IPS-18c (cell line): ENCODE results near the gene SLC35E4.
A peak's percentile ranks its signal among the peaks of the same experiment; 100 is the strongest.
"Not testable (repeated sequence)": the region's sequence is repeated elsewhere in the genome, so short reads cannot be mapped to it uniquely, and the experiment has no call there.

Source experiments
- H3K4me3 ChIP-seq: 2 replicates; pipeline ENCODE4 v1.7.0; 2013; ENCODE audit warnings: low read depth, mild to moderate bottlenecking, low read length, moderate library complexity; ENCODE audit not compliant: insufficient read depth
- H3K9me3 ChIP-seq: one replicate; pipeline ENCODE4 v1.6.1; 2013; ENCODE audit warnings: mild to moderate bottlenecking, low read length, moderate library complexity; ENCODE audit not compliant: control insufficient read depth, insufficient read depth

SLC35E4 gene

GRCh38 chr22:30667494-30668385, 32.2 kb downstream of the SLC35E4 start, which contains the start of gene DUSP18:
DUSP18 (minus strand) TSS chr22:30667875; CDS start chr22:30664003, 3,872 bp downstream.
- no peaks in the 10 kb centered on the region for H3K9me3 ChIP-seq
- peak within 1 kb of the TSS; percentile 89 for H3K4me3 ChIP-seq

DNA sequence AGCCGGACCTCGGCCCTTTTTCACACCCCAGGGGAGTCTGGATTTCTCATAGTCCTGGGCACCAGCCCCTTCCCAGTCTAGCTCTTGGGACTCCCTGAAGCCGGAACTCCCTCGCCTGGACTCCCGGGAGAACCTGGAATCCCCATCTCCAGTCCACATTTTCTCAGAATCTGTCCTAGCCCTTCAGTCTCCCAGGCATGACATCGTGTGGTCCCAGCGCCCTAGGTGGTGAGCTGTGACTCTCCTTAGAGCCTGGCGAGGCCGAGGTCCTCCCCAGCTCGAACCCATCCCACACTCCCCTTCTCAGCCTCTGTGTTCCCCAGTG, 32.8 kb downstream of the SLC35E4 start:
- no peaks in the 10 kb centered on the region for H3K9me3 ChIP-seq

DNA sequence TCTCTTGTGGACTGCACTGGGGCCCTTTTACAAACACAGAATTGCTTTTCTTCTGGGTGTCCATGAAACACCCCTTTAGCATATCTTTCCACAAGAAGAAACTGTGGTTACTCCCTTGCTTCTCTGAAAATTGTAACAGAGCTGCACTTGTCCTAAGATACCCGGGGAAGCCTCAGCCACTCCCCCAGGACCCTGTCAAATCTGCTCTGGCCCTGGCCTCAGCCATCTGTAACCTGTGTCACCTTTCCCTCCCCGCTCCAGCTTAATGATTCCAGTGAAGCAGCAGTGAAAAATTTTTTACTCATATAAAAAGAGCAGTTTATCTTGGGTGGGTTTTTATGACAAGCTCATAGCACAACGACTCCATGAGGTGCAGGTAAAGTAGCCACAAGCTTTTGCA, 35.5 kb downstream of the SLC35E4 start:
- Histone ChIP-seq H3K4me3 (no peak overlapping the region), H3K9me3 (no peaks in the 10 kb centered on the region)

More for the DNA sequence above, 32.8 kb downstream of the SLC35E4 start:
- H3K4me3 ChIP-seq: peak overlapping the region; percentile 89

DNA sequence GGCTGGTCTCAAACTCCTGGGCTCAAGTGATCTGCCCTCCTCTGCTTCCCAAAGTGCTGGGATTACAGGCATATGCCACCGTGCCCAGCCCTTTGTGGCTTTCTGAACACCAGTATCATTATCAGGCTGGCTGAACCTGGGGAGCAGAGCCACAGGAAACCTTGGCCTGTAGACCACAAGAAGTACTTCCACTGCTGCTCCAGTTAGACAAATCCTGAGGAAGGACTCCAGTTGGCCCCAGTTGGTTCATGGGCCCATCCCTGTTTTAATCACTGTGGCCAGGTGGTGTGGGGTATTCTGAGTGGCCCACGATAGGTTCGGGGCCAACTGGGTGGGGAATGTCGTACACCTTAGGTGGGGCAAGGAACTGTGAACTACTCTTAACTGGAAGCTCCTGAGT, 37.6 kb downstream of the SLC35E4 start:
- Histone ChIP-seq H3K9me3 (no peaks in the 10 kb centered on the region), H3K4me3 (no peak overlapping the region)

- no peak overlapping the region for H3K4me3 ChIP-seq
- H3K9me3 ChIP-seq: no peaks in the 10 kb centered on the region
Observed at GRCh38 chr22:30674482-30674881, 38.9 kb downstream of the SLC35E4 start.

DNA sequence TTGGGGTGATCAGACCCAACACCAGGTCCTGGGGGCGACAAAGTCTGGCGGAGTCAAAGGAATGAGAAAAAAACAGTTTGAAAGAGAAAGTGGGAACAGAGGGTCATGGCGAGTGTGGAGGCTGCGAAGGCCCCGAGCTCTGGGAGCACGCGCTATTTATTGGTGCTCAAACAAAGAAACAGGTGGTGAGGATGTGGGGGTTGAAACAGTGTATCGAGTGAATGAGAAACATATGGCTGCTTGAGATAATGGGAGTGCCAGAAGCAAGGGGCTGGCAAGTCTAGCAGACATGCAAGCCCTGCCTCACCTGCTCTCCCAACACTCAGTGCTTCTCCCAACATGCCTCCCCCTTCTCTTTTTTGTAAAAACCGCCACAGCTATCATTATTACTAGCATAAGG, 39.9 kb downstream of the SLC35E4 start:
- Histone ChIP-seq H3K9me3 (no peaks in the 10 kb centered on the region), H3K4me3 (no peak overlapping the region)

DNA sequence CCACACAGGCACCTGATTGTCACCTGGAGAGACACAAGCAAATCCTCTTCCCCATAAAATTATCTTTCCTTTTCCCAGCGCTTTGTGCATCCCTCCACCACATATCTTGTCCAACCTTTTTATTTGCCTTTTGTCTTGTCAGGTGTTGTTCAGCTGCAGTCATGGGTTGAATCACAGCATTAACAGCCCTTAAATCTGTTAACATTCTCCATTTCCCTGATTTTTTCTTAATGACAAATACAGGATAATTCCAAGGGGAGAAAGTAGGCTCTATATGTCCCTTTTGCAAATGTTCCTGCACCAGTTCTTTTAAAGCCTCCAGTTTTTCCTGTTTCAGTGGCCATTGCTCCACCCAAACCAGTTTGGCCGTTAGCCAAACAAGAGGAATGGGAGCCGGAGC, 41.0 kb downstream of the SLC35E4 start:
- H3K4me3 ChIP-seq, H3K9me3 ChIP-seq: not testable (repeated sequence)

- not testable (repeated sequence) for H3K4me3 ChIP-seq, H3K9me3 ChIP-seq
Observed at GRCh38 chr22:30679895-30680690, 44.5 kb downstream of the SLC35E4 start.

DNA sequence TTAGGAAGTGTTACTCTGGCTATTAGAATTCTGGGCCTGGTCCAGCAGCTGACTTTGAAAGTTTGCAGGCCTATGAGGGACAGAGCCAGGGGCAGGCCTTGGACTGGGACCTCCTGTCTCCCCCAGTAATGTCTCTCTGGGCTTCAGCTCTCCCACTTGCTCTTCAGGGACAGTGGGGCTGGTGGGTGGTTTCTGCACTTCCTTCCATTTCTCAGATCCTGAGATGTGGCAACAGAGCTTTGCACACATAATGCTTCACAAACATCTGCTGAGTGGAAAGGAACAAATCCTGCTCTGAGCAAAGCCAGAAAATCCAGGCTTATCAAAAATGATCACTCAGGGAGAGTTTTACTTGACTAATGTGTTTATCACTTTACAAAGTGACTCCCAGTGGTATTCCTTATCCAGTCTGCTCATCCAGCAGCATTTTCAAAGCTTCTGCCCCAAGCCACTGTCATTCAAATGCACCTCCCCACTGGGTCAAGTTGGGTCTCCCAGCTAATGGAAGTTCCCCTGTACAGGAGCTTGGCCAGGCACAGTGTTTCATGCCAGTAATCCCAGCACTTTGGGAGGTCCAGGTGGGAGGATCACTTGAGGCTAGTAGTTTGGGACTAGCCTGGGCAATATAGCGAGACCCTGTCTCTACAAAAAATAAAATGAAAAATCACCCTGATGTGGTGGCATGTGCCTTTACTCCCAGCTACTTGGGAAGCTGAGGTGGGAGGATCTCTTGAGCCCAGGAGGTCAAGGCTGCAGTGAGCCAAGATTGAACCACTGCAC, 45.6 kb downstream of the SLC35E4 start:
- Histone ChIP-seq H3K9me3 (peaks cover 2% of the 10 kb centered on the region), H3K4me3 (no peak overlapping the region)

DNA sequence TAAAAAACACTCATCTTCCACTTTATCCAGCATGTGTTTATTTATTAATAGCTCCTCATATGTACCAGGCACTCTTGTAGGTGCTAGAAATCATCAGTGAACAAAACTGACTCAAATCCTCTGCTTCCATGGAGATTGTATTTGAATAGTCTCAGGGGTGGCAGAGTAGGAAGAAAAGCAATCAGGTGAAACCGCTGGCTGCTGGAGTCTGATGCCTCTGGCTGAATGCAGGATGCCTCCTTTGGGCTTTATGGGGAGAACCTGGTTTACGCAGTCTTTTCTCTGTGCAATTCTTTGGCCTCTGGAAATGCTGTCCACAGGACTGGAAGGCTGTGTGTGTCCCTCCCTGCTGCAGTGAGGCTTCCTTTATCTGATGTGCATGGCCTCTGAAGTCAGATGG, 46.2 kb downstream of the SLC35E4 start:
- Histone ChIP-seq H3K4me3 (no peak overlapping the region), H3K9me3 (peaks cover 2% of the 10 kb centered on the region)

- peaks cover 2% of the 10 kb centered on the region for H3K9me3 ChIP-seq
- H3K4me3 ChIP-seq: no peak overlapping the region
Observed at GRCh38 chr22:30685178-30685577, 49.6 kb downstream of the SLC35E4 start.

DNA sequence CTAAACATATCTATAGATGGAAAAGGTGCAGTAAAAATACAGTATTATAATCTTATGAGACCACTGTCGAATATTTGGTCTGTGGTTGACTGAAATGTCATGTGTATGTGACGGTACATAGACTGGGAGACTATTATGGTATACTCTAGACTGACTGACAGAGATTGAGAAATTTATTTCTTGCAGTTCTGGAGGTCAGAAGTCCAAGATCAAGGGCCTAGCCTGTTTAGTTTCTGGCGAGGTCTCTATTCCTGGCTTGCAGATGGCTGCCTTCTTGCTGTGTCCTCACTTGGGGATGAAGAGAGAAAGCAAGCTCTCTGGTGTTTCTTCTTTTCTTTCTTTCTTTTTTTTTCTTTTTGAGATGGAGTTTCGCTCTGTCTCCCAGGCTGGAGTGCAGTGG, 51.8 kb downstream of the SLC35E4 start:
- H3K4me3 ChIP-seq: no peak overlapping the region
- H3K9me3 ChIP-seq: no peaks in the 10 kb centered on the region

- H3K4me3 ChIP-seq: no peak overlapping the region
- H3K9me3 ChIP-seq: no peaks in the 10 kb centered on the region
Observed at GRCh38 chr22:30689622-30690021, 54.0 kb downstream of the SLC35E4 start.

DNA sequence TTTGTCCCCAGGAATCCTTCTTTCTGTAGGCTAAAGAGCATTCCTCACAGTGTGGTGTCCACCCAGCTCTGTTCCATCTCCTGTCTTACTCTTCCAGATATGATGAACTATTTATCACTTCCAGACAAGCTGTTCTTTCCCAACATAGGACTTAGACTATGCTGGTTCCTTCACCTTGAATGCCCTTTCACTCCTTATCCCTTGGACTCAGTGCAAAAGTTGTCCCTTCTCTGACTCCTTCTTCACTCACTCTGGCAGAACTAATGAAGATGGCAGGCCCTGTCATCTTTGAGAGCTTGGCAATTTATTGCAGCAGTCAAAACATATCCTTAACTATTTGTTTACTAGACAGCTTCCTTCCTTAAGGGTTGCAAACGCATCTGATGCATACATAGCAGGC, 55.6 kb downstream of the SLC35E4 start:
- Histone ChIP-seq H3K4me3 (no peak overlapping the region), H3K9me3 (no peaks in the 10 kb centered on the region)

- Histone ChIP-seq H3K4me3 (peak overlapping the region; percentile 77), H3K9me3 (no peaks in the 10 kb centered on the region)
Observed at GRCh38 chr22:30694171-30694639, 58.6 kb downstream of the SLC35E4 start.

GRCh38 chr22:30694640-30695350, 59.2 kb downstream of the SLC35E4 start, which contains the start of gene OSBP2:
OSBP2 (plus strand) TSS chr22:30694874; CDS start chr22:30694910, 36 bp downstream.
- H3K4me3 ChIP-seq: peak within 1 kb of the TSS; percentile 83
- no peaks in the 10 kb centered on the region for H3K9me3 ChIP-seq
